RWPE1 (cell line): ENCODE results near the gene RXRA.

Experiments
- CTCF ChIA-PET: fragments of 350-600 bp; sonication (Branson Sonifier 250); formaldehyde crosslinking; extraction: SDS; loops from one replicate; lab custom pipeline; 2021; lab: Yijun Ruan, JAX
- POLR2A ChIA-PET: fragments of 400-600 bp; formaldehyde crosslinking; extraction: SDS; loops from one replicate; lab custom pipeline; 2020; ENCODE audit warnings: antibody characterized with exemption; ENCODE audit not compliant: low non-redundant PET; lab: Yijun Ruan, JAX
- DNase-seq: peaks from one replicate; pipeline ENCODE4 v3.0.0; 2012; ENCODE audit warnings: low spot score
- H3K27ac ChIP-seq: fragments of 450-650 bp; 2 replicates; pipeline ENCODE4 v1.5.1; 2017
- TF ChIP-seq, protein P1 (sequence below): fragments of 450-650 bp; conservative IDR thresholded peaks from 2 replicates; pipeline ENCODE4 v1.5.1; 2017; ENCODE audit warnings: low read depth, mild to moderate bottlenecking

RXRA gene

DNA sequence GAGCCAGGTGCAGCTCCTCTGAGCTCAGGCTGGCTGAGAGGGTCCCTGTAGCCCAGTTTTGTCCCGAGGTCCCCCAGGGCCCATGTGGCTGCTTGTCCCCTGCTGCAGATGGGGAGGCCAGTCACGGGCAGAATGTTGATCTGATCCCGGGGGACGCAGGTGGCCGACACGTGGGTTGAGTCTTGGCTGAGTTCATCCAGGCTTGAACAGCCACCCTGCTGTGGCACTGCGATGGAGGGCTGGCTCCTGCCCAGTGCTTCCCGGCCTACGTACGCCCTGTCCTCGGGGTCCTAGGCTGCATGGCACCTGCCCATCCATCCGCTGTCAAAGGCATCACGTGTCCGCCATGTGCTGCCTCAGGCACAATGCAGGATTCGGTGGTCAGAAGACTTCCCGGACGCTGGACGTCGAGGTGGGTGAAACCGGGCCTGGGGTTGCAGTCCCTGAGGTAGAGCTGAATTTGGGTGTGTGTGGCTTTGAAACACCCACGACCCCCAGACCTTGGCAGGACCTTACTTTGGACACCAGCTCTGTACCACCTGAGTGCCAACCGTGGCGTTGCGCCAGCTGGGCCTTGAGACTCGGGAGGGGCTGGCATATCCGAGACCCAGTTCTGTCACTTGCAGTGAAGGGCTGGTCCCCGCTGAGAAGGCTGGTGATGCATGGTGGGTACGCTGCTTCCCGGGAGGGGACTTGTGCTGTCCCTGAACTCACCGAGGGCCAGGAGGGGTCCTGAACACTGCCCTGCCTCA lies 22.3 kb downstream of the RXRA start:
- peak overlapping the region; percentile 100 for H3K27ac ChIP-seq
- CTCF ChIA-PET: interaction anchor here (0.6 to 1.0 kb wide), 3 partner anchors 95 to 1256 kb away, joined by 3 to 5 read pairs (median 3); no protein-coding TSS in a partner anchor
- DNase-seq: no peak

DNA sequence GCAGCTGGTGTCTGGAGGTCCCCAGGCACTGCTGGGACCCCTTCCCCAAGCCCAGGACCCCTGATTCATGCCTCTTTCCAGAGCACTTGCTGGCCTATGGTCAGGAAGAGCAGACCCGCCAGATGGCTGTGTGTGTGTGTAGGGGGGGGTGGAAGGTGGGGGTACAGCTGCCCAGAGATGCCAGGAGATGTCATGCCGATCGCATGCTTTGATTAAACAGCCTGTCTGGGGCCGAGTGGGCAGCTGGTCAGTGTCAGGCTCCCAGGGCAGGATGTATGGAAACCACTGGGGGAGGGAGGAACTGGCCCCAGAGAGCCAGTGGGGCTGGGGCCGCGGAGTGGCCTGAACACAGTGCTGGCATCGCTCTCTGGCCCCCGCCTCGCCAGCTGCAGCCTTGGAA lies 23.7 kb downstream of the RXRA start:
- TF ChIP-seq, protein P1, sequence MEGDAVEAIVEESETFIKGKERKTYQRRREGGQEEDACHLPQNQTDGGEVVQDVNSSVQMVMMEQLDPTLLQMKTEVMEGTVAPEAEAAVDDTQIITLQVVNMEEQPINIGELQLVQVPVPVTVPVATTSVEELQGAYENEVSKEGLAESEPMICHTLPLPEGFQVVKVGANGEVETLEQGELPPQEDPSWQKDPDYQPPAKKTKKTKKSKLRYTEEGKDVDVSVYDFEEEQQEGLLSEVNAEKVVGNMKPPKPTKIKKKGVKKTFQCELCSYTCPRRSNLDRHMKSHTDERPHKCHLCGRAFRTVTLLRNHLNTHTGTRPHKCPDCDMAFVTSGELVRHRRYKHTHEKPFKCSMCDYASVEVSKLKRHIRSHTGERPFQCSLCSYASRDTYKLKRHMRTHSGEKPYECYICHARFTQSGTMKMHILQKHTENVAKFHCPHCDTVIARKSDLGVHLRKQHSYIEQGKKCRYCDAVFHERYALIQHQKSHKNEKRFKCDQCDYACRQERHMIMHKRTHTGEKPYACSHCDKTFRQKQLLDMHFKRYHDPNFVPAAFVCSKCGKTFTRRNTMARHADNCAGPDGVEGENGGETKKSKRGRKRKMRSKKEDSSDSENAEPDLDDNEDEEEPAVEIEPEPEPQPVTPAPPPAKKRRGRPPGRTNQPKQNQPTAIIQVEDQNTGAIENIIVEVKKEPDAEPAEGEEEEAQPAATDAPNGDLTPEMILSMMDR: no peak
- ChIA-PET CTCF (interaction anchor here (0.6 to 0.9 kb wide), 5 partner anchors 19 to 384 kb away, joined by 3 to 6 read pairs (median 4); no protein-coding TSS in a partner anchor), POLR2A (interaction anchor here (0.5 kb wide), 1 partner anchor 18 kb away, joined by 7 read pairs; no protein-coding TSS in a partner anchor)
- DNase-seq: no peak
- H3K27ac ChIP-seq: peak overlapping the region; percentile 100

More for the DNA sequence above, 22.3 kb downstream of the RXRA start:
- POLR2A ChIA-PET: interaction anchor here (0.5 kb wide), 1 partner anchor 204 kb away, joined by 3 read pairs; no protein-coding TSS in a partner anchor
- TF ChIP-seq, protein P1: no peak

DNA sequence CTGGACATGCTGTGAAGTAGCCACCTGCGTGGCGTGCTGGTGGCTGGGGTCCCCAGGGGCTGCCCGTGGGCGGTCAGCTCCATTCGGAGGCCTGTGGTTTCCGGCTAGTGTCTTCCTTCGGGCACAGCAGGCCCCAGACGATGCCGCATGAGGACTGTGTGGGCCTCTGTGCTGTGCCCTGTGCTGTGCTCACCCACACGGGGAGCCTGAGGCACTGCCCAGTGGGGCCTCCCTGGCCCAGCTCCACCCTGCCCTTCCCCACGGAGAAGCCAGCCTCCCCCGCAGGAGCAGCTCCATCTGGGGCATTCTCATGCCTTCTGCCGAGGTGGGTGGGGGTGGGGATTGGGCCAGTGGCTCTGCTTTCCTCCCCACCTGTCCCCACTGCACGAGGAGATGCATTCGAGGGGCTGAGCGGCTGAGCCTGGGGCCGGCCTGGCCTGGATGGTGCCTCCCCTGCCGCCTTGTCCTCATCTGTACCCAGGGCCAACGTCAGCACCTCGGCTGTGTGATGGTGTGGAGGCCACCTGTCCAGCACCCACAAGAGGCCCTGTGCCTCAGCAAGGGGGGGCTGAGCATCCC lies 24.2 kb downstream of the RXRA start:
- POLR2A ChIA-PET: no interaction called here
- TF ChIP-seq, protein P1: no peak
- no peak for DNase-seq
- peak overlapping the region; percentile 100 for H3K27ac ChIP-seq
- CTCF ChIA-PET: interaction anchor here (0.6 to 0.9 kb wide), 5 partner anchors 20 to 383 kb away, joined by 3 to 6 read pairs (median 4); no protein-coding TSS in a partner anchor

DNA sequence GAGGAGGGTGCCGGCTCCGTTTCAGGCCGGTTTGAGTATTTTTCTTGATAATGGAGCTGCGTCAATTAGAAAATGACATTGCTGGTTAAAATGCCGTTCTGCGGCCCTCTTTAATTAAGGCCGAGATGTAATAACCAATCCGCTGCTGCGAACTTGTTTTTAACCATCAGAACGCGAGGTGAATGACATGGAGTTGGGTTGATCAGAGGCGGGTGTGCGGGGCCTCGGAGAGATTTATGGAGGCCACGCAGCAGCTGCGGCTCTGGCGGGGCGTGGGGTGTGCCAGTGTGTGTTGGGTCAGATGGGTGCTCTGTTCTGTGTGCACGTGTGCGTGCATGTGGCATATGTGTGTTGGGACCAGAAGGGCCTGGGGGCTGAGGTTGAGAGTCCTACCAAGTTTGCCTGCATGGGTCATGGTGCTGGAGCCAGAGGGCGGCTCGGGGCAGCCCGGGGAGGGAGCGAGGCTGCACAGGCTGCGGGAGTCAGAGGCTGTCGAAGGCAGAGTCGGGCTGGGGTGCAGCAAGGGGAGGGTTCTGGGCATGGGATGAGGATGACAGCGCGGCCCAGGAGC lies 25.4 kb downstream of the RXRA start:
- CTCF ChIA-PET: interaction anchor here (0.5 kb wide), 1 partner anchor 1537 kb away, joined by 3 read pairs; no protein-coding TSS in a partner anchor
- H3K27ac ChIP-seq: peak overlapping the region; percentile 100
- TF ChIP-seq, protein P1: no peak
- POLR2A ChIA-PET: no interaction called here
- DNase-seq: no peak

DNA sequence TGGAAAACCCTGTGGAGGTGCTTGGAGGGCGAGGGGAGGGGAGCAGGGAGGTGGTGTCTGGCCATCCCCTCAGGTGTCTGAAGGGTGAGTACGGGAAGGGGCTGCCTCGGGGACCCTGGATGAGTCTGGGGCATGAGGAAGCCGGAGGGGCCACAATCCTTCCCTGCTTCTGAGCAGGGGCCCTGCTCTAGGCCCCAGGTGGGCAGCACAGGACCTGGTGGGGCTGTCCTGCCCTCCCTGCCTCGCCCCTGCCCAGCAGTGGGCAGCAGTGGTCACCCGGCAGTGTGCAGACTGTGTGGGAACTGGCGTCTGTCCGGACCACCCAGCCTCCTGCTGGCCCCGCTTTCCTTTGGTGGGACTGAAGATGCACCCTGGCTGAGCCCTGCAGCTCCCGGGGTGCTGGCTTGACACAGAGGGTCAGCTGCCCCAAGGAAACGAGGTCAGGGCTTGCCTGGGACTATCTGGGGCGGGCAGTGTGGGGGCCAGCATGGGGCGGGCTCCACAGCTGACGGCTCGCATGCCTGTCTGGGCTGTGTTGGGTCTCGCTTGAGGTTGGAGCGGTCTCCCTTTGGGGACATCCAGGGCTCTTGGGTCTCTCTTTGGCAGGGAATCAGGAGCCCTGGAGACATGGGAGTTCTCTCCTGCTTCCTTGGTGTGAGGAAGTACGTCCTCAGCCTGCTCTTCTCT lies 26.1 kb downstream of the RXRA start:
- peak overlapping the region; percentile 100 for H3K27ac ChIP-seq
- TF ChIP-seq, protein P1: no peak
- ChIA-PET POLR2A (no interaction called here), CTCF (interaction anchor here (0.5 to 0.7 kb wide), 4 partner anchors 9 to 1537 kb away, joined by 3 read pairs; no protein-coding TSS in a partner anchor)
- no peak for DNase-seq
